Right renal pelvis (tissue), 4 donors: Measurements from ENCODE around the gene GPHN. TPM values are rescaled to one million over a fixed set of nuclear protein-coding genes. Genes with fewer than 3 reads are reported as not detected.
A peak's percentile ranks its signal among the peaks of the same experiment; 100 is the strongest.

Experiments used
- DNase-seq, 4 donors: peaks; one replicate each; pipeline ENCODE4 v3.0.0-alpha.2; 2013; ENCODE audit warnings: low read depth in 4 of 4, low spot score in 3 of 4, missing footprints in 1 of 4
- polyA plus RNA-seq, 4 donors: library from polyadenylated mRNA; unstranded; fragments of 120-200 nt; gene quantifications; one replicate each; pipeline ENCODE4 v1.2.1, GENCODE V29; 2013; ENCODE audit not compliant: insufficient read length in 4 of 4

GPHN gene
- polyA plus RNA-seq, 4 donors = 73.3 to 86.0 (median 82.5) TPM

GRCh38 chr14:66884149-66884548 lies 376.2 kb downstream of the GPHN start:
- DNase-seq = no peak

GRCh38 chr14:66900719-66901118 lies 392.8 kb downstream of the GPHN start:
- DNase-seq = no peak

DNA sequence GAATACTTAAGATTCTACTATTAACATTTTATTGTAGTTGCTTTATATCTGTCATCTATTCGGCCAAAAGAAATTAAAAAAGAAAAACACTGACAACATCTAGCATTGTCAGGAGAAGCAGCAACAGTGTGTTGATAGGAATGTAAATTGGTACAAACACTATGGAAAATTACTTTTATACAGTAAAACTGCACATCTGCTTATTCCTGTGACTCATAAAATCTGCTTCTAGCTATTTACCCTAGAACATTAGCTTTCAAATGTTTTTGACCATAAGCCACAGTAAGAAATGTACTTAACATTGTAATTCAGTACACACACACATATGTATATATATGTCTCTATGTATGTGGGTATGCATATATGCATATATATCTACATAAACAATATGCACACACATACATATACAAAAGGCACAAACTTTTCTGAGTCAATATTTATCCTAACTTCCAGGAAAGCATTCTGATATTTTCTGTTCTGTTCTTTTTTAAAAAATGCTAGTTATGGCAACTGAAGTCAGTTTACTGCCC lies 402.4 kb downstream of the GPHN start:
- no peak for DNase-seq

DNA sequence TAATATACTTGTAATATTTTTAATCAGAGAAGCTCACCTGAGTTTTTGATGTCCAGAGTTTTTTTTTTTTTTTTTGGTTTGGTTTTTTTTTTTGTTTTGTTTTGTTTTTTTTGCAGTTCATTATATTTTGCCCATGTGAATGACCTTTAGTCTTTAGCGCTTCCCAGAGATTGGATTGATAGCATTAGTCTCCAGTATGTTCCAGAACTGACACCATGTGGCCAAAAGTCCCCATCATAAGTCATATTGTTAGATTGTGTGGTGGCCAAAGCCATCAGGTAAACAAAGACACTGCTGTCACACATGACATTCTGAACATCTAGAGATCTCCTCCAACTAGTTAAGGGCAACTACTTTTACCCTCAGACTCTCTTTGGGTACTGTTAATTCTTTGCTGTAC lies 408.5 kb downstream of the GPHN start:
- DNase-seq = no peak

DNA sequence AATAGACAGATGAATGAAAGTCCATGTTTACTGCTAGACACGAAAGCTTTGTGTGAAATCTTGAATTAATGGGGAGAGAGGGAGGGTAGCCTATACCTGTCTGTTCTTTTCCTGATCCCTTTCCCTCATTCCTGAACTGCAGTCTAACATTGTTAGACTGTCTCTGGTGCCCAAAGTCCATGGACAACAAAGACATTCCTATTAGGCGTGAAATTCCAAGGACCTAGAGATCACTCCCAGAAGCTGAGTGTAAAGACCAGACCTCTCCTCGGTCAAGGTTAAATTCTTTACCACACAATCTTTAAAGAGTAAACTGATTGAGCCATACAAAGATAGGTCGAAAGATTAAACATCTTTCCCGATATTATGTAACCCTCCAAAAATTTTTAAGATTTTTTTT lies 410.6 kb downstream of the GPHN start:
- no peak for DNase-seq

- no peak for DNase-seq
Measured at GRCh38 chr14:66920196-66920595, 412.2 kb downstream of the GPHN start.

DNA sequence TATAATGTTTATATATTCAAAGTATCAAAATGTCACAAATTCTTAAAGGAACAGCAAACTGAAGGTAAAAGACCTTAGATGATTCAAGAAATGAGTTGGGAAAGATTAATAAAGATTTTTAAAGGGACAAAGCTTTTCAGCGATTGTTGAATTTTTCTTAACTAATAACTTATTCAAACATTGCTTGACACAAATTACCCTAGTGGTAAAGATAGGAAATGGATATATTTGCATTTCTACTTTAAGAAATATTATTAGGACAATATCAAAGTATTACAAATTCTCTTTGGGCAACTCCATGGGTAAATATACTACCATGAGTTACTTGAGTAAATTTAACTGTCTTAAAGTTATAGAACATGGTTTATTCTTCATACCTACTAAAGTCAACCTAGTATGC lies 415.3 kb downstream of the GPHN start:
- no peak for DNase-seq

- DNase-seq = no peak
Measured at GRCh38 chr14:66939409-66939808, 431.5 kb downstream of the GPHN start.

GRCh38 chr14:66944872-66945271 lies 436.9 kb downstream of the GPHN start:
- DNase-seq = peak in 1 of 4 donors; percentile 7

- no peak for DNase-seq
Measured at GRCh38 chr14:66955159-66955558, 447.2 kb downstream of the GPHN start.

DNA sequence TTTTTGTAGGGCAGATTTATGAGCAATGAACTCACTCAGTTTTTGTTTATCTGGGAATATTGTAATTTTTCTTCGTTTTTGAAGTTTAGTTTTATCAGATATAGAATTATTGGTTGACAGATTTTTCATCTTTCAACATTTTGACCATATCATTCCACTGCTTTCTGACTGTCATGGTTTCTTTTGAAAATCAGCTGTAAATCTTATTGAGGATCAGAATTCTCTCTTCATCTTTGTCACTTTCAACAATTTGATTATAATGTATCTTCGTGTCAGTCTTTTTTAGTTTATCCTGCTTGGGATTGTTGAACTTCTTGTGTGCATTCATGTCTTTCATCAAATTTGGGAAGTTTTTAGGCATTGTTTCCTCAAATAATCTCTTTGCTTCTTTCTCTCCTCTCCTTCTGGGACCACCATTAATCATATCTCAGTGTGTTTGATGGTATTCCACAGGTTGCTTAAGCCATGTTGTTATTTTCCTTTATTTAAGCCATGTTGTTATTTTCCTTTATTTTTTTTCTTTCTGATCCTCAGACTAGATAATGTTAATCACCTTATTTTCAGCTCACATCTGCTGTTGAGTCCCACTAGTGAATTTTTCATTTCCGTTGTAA lies 451.6 kb downstream of the GPHN start:
- DNase-seq = no peak

DNA sequence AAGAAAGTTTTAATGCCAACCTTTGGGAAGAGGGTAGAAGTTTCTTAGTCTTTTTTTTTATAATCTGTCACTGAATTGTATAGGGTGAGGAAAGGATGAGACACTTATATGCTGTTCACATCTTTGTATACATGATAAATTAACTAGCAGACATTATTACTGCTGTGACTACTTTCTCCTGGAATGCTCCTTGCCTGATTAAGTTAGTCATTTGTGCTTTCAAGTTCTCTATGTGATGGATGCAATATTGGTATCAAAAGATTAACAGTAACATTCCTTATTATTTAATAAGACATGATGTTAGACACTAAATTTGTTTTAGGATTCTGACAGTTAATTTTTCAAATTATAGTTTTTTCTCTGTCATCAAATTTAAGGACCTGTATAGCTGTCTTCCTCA lies 457.9 kb downstream of the GPHN start:
- DNase-seq = no peak

DNA sequence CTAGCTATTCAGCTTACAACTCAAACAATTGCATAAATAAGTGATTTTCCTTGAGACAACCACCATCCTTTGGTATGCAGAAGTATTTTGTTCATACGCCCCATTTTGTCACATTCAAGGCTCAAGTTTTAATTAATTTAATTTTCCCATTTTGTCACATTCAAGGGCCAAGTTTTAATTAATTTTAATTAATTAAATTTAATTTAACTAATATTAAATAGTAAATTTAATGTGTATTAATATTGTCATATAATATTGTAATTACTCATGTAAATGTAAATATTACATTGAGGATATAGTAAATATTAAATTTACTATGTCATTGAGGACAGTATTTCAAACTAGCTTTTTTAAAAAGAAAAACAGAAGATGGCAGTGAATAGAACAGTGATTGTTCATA lies 464.5 kb downstream of the GPHN start:
- no peak for DNase-seq

DNA sequence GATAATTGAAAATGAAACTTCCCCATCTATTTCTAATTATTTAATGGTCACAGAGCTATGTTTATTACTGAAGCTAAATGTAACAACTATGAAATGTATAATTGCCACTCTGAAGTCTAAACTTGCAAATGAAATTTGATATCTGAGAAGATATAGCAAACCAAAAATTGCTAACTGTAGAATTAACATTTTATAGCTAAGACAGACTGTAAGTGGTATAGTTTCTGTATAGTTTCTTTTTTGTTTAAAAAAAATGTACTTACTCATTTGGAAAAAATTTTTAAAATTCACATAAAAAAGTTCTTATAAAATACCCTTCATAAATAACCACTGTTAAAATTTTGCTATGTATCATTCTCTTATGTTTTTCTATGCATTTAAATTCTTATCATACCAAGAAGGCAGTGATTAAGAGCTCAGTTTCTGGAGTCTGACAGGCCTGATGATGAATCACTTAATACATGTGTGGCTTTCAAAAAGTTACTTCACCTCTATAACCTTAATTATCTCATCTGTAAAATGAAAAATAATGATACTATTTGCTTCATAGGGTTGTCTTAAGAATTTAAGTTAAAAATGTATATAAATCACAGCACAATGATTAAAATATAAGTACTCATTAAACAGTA lies 466.6 kb downstream of the GPHN start:
- peak in 1 of 4 donors; percentile 38 for DNase-seq

DNA sequence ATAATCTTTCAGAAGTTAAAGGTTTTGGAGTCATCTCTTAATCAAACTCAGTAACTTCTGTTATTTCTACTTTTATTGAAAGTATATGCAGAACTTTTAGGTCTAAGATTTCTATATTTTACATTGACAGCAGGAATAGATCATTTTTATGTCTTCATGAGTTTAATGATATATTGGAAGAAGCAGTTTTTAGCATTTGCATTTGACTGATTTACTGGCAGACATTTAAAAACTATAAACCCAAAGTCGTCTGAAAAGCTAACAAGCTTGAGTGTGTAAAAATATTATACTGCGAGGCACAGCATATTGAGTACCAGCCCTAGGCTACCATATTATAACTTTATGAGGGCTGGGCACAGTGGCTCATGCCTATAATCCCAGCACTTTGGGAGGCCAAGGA lies 467.3 kb downstream of the GPHN start:
- peak in 1 of 4 donors; percentile 3 for DNase-seq

DNA sequence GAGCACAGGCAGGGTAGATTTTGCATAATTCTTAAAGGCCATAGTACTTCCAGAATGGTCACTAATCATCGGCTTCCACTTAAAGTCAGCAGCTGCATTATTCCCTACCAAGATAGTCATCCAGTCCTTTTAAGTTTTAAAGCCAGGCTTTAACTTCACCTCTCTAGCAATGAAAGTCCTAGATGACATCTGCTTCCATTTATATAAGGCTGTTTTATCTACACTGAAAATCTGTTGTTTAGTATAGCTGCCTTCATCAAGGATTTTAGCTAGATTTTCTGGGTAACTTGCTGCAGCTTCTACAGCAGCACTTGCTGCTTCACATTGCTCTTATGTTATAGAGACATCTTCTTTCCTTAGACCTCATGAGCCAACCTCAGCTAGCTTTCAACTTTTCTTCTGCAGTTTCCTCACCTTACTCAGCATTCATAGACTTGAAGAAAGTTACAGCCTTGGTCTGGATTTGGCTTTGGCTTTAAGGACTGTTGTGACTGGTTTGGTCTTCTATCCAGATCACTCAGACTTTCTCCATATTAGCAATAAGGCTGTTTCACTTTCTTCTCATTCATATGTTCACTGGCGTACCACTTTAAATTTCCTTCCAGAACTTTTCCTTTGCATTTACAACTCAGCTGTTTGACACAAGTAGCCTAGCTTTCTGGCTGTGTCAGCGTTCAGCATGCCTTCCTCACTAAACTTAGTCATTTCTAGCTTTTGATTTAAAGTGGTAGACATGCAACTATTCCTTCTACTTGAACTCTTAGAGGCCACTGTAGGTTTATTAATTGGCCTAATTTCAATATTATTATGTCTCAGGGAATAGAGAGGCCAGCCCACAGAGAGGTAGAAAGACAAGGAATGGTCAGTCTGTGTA lies 471.4 kb downstream of the GPHN start:
- no peak for DNase-seq

GRCh38 chr14:66982247-66982646 lies 474.3 kb downstream of the GPHN start:
- no peak for DNase-seq

GRCh38 chr14:66992776-66993175 lies 484.8 kb downstream of the GPHN start:
- no peak for DNase-seq

DNA sequence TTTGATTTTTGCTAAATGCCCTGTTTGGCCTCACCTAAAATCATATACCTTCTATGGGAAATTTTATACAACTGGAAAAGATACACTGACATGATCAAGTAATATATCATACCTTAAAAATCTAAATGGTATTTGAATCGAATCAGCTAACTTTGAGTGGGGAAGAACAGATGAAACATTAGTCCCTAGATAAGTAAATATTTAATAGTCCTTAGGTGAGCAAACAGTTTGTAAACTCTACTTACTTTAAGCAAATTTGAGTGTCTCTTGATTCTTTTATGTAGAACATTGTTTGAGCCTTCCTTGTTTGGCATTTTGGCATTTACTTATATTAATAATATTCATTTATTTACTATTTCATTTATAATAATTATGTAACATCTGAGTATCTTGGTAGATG lies 485.6 kb downstream of the GPHN start:
- DNase-seq = no peak

DNA sequence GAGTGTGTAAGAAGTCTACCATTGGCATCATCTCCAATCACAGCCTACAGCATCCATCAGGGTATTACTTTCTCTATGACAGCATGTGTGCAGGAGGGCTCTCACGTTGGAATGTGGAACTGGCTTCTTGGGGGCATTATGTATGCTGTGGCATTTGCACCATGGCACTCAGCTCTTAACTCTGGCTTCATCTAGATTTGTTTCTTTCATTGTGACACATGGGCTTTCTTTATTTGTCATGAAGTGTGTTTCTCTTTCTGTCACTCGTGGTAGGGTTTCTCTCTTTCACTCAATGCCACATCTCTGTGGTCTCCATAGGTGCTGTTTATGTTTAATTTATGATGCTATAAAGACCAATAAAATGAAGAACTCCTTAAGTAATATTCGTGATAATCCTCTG lies 490.1 kb downstream of the GPHN start:
- no peak for DNase-seq

- DNase-seq = no peak
Measured at GRCh38 chr14:66999978-67000377, 492.0 kb downstream of the GPHN start.
